ENCODE data around the gene KIF5C.

- no peak for TF ChIP-seq EZH2 (IDR thresholded peaks at IDR 0.05)
- no peak for TF ChIP-seq POLR2AphosphoS5 (IDR thresholded peaks at IDR 0.05; ENCODE audit: borderline replicate concordance, low read depth, low read length)
Measured at GRCh38 chr2:148865512-148865911, 9.5 kb upstream of the KIF5C start.

All from SK-N-MC (cell line).